Type B pancreatic cell (in vitro differentiated cells): ENCODE data around the gene HNRNPF. TPM values are rescaled to one million over a fixed set of nuclear protein-coding genes. Genes with fewer than 3 reads are reported as not detected.
A peak's percentile ranks its signal among the peaks of the same experiment; 100 is the strongest.

Source experiments
- DNase-seq: peaks from one replicate; pipeline ENCODE4 v3.0.0; 2021; ENCODE audit warnings: mixed read lengths; ENCODE audit not compliant: unreplicated experiment; ENCODE audit errors: extremely low spot score
- H3K27ac Mint-ChIP-seq: 2 replicates; pipeline ENCODE4 v1.8.0; 2021; ENCODE audit warnings: mild to moderate bottlenecking, mixed read lengths
- H3K27me3 Mint-ChIP-seq: 2 replicates; pipeline ENCODE4 v1.8.0; 2021; ENCODE audit warnings: mixed read lengths
- H3K36me3 Mint-ChIP-seq: 2 replicates; pipeline ENCODE4 v1.8.0; 2021; ENCODE audit warnings: mixed read lengths
- H3K4me1 Mint-ChIP-seq: one replicate; pipeline ENCODE4 v1.8.0; 2021; ENCODE audit warnings: mixed read lengths; ENCODE audit not compliant: unreplicated experiment
- H3K4me3 Mint-ChIP-seq: 2 replicates; pipeline ENCODE4 v1.8.0; 2021; ENCODE audit warnings: mild to moderate bottlenecking, mixed read lengths
- H3K9me3 Mint-ChIP-seq: 2 replicates; pipeline ENCODE4 v1.8.0; 2021; ENCODE audit warnings: mixed read lengths
- total RNA-seq: library from RNA; stranded (reverse); gene quantifications from 2 replicates; pipeline ENCODE4 v1.2.1, GENCODE V29; 2021; ENCODE audit warnings: low replicate concordance
- TF ChIP-seq, protein P1 (sequence below): fragments of 200-600 bp; sonication (generic); conservative IDR thresholded peaks from 2 replicates; pipeline ENCODE4 v1.5.0; 2021; ENCODE audit warnings: antibody characterized with exemption, mild to moderate bottlenecking

The HNRNPF gene
- total RNA-seq, 1 donor from 2014 or later, result 220 TPM

GRCh38 chr10:43402880-43403452, 6.0 kb downstream of the HNRNPF start:
- Mint-ChIP-seq H3K9me3 (no peaks in the 10 kb centered on the region), H3K27ac (peak overlapping the region; percentile 83), H3K4me3 (peak overlapping the region; percentile 61), H3K27me3 (no peaks in the 10 kb centered on the region), H3K4me1 (peaks cover 46% of the 10 kb centered on the region), H3K36me3 (peaks cover 18% of the 10 kb centered on the region)
- TF ChIP-seq, protein P1, sequence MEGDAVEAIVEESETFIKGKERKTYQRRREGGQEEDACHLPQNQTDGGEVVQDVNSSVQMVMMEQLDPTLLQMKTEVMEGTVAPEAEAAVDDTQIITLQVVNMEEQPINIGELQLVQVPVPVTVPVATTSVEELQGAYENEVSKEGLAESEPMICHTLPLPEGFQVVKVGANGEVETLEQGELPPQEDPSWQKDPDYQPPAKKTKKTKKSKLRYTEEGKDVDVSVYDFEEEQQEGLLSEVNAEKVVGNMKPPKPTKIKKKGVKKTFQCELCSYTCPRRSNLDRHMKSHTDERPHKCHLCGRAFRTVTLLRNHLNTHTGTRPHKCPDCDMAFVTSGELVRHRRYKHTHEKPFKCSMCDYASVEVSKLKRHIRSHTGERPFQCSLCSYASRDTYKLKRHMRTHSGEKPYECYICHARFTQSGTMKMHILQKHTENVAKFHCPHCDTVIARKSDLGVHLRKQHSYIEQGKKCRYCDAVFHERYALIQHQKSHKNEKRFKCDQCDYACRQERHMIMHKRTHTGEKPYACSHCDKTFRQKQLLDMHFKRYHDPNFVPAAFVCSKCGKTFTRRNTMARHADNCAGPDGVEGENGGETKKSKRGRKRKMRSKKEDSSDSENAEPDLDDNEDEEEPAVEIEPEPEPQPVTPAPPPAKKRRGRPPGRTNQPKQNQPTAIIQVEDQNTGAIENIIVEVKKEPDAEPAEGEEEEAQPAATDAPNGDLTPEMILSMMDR, result no peak
- no peak for DNase-seq

- no peak for DNase-seq
- Mint-ChIP-seq H3K27me3 (no peaks in the 10 kb centered on the region), H3K9me3 (no peaks in the 10 kb centered on the region), H3K27ac (peak overlapping the region; percentile 19), H3K36me3 (peaks cover 18% of the 10 kb centered on the region), H3K4me3 (peak overlapping the region; percentile 2), H3K4me1 (peaks cover 46% of the 10 kb centered on the region)
- TF ChIP-seq, protein P1, result no peak
Measured at GRCh38 chr10:43402176-43402575, 6.8 kb downstream of the HNRNPF start.

GRCh38 chr10:43401627-43402026, 7.4 kb downstream of the HNRNPF start:
- Mint-ChIP-seq H3K36me3 (peaks cover 18% of the 10 kb centered on the region), H3K9me3 (no peaks in the 10 kb centered on the region), H3K4me3 (peak overlapping the region; percentile 56), H3K27ac (peak overlapping the region; percentile 61), H3K27me3 (no peaks in the 10 kb centered on the region), H3K4me1 (peaks cover 46% of the 10 kb centered on the region)
- DNase-seq, result no peak
- TF ChIP-seq, protein P1, result no peak

DNA sequence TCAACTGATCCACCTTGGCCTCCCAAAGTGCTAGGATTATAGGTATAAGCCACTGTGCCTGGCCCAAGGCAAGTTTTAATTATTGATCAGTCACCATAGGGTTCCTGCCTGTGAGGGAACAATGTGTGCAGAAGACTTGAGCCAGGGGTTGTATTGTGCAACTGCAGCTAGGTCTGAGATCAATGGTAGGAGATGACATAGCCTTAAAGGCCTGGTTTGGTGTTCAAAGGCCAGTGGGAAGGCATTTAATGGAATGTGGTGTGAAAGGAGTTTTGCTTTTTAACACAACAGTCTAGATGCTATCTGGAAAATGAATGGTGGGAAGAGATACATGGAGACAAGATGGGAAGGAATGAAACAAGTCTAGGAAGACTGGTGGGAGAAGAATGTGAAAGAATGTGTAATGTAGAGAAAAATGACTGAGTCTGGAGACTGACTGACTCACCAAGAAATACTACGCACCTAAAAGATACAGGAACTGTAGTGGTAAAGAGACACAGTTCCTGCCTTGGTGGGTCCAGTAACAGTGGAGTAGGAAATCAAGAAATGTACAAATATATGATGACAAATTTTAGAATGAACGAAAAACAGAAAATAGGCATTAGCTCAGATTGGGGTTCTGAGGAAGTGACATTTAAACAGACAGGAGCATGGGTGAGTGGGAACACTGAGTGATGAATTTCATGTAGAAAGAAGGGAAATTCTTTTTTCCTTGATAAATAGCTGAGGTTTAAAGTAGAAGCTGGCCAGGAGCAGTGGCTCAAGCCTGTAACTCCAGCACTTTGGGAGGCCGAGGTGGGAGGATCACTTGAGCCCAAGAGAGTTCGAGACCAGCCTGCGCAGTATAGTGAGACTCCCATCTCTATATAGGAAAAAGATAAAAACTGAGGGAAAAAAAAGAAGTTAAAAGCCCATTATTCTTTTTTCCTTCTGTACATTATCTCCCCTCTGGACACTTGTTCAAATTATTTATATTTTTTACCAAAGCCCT, 9.4 kb downstream of the HNRNPF start:
- Mint-ChIP-seq H3K27me3 (no peaks in the 10 kb centered on the region), H3K4me1 (peaks cover 48% of the 10 kb centered on the region), H3K4me3 (peak overlapping the region; percentile 47), H3K9me3 (no peaks in the 10 kb centered on the region), H3K27ac (peak overlapping the region; percentile 77), H3K36me3 (peaks cover 23% of the 10 kb centered on the region)
- DNase-seq, result no peak
- TF ChIP-seq, protein P1, result no peak

- DNase-seq, result no peak
- Mint-ChIP-seq H3K36me3 (peaks cover 23% of the 10 kb centered on the region), H3K9me3 (no peaks in the 10 kb centered on the region), H3K27me3 (no peaks in the 10 kb centered on the region), H3K4me1 (peaks cover 46% of the 10 kb centered on the region), H3K4me3 (no peak overlapping the region), H3K27ac (peak overlapping the region; percentile 99)
- TF ChIP-seq, protein P1, result no peak
Measured at GRCh38 chr10:43398939-43399319, 10.1 kb downstream of the HNRNPF start.
